GM15510 (cell line): Measurements from ENCODE around the gene BTN3A1.

Experiments used
- POLR2A ChIP-seq: IDR thresholded peaks from 3 replicates; pipeline ENCODE4 v1.6.1; 2011; ENCODE audit warnings: borderline replicate concordance; ENCODE audit not compliant: insufficient read length; ENCODE audit errors: extremely low read depth

Gene BTN3A1

GRCh38 chr6:26421259-26422144, 19.4 kb downstream of the BTN3A1 start:
- no peak for TF ChIP-seq POLR2A

GRCh38 chr6:26422329-26422728, 20.3 kb downstream of the BTN3A1 start:
- TF ChIP-seq POLR2A = no peak

- TF ChIP-seq POLR2A = no peak
Observed at GRCh38 chr6:26426691-26427450, 24.8 kb downstream of the BTN3A1 start.

GRCh38 chr6:26427451-26427809, 25.4 kb downstream of the BTN3A1 start:
- TF ChIP-seq POLR2A = no peak

GRCh38 chr6:26428206-26428605, 26.1 kb downstream of the BTN3A1 start:
- TF ChIP-seq POLR2A = no peak

GRCh38 chr6:26430787-26431186, 28.7 kb downstream of the BTN3A1 start:
- TF ChIP-seq POLR2A = no peak

- TF ChIP-seq POLR2A = no peak
Observed at GRCh38 chr6:26431258-26432172, 29.4 kb downstream of the BTN3A1 start.

- TF ChIP-seq POLR2A = no peak
Observed at GRCh38 chr6:26432627-26433201, 30.6 kb downstream of the BTN3A1 start.

GRCh38 chr6:26436018-26436417, 33.9 kb downstream of the BTN3A1 start:
- no peak for TF ChIP-seq POLR2A

- TF ChIP-seq POLR2A = no peak
Observed at GRCh38 chr6:26437550-26437949, 35.5 kb downstream of the BTN3A1 start.

GRCh38 chr6:26438000-26438399, 35.9 kb downstream of the BTN3A1 start:
- no peak for TF ChIP-seq POLR2A

GRCh38 chr6:26439151-26440125, 37.4 kb downstream of the BTN3A1 start:
- TF ChIP-seq POLR2A = no peak

GRCh38 chr6:26440977-26441358, 38.9 kb downstream of the BTN3A1 start:
- TF ChIP-seq POLR2A = no peak
